Activated CD8-positive, alpha-beta memory T cell treated with anti-CD3 and anti-CD28 coated beads, Interleukin-2, amount 50 U/mL, for 1 hour (primary cell): ENCODE data around the gene SMCR8.
"Not testable (repeated sequence)": the region's sequence is repeated elsewhere in the genome, so short reads cannot be mapped to it uniquely, and the experiment has no call there.

Experiments
- DNase-seq: peaks from one replicate; pipeline ENCODE4 v3.0.0-alpha.2; 2020; ENCODE audit errors: extremely low read depth

Gene SMCR8, protein sequence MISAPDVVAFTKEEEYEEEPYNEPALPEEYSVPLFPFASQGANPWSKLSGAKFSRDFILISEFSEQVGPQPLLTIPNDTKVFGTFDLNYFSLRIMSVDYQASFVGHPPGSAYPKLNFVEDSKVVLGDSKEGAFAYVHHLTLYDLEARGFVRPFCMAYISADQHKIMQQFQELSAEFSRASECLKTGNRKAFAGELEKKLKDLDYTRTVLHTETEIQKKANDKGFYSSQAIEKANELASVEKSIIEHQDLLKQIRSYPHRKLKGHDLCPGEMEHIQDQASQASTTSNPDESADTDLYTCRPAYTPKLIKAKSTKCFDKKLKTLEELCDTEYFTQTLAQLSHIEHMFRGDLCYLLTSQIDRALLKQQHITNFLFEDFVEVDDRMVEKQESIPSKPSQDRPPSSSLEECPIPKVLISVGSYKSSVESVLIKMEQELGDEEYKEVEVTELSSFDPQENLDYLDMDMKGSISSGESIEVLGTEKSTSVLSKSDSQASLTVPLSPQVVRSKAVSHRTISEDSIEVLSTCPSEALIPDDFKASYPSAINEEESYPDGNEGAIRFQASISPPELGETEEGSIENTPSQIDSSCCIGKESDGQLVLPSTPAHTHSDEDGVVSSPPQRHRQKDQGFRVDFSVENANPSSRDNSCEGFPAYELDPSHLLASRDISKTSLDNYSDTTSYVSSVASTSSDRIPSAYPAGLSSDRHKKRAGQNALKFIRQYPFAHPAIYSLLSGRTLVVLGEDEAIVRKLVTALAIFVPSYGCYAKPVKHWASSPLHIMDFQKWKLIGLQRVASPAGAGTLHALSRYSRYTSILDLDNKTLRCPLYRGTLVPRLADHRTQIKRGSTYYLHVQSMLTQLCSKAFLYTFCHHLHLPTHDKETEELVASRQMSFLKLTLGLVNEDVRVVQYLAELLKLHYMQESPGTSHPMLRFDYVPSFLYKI

DNA sequence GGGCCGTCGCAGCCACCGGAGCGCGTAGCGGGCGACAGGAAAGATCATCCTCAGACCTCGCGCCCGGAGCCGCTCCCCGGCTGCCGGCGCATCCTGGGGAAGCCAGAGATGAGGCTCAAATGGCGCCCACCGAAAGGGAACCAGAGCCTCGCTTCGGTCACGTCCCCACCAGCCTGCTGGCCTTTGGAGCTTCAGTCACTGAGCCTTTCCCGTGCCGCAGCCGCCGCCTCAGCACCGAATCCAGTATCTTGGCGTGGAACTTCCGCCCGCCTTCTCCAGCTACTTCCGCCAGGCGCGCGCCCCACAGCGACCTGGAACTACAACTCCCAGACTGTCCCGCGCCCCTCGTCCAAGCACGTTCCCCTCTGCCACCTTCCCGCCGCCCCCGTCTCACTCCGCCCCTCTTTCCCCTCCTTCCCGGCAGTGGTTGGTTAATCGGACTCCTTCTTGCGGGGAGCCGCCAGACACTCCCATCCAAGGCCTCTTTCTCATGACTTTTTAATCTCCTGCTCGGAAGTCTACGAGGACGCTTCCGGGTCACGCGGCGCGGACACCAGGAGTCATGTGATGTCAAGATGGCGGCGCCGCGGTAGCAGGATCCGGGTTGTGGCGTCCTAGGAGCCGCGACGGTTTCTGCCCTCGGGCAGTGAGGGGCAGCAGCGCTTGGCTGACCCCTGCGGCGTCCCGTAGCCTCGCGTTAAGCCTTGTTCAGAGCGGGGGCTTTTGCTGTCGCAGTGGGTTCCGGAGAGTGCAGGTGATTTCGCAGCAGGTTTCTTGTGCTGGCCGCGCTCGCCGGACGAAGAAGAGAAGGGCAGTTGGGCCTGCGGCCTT lies at the start of gene SMCR8, which contains the start of gene TOP3A:
TSS of gene SMCR8 (plus strand) at position 563 of the 831 bp plus-strand sequence. CDS start 497 bp downstream, outside the sequence.
TSS of gene TOP3A (minus strand) at position 264 of the 831 bp plus-strand sequence. CDS start at position 48, 216 bp downstream.
- peak; percentile 91 for DNase-seq

DNA sequence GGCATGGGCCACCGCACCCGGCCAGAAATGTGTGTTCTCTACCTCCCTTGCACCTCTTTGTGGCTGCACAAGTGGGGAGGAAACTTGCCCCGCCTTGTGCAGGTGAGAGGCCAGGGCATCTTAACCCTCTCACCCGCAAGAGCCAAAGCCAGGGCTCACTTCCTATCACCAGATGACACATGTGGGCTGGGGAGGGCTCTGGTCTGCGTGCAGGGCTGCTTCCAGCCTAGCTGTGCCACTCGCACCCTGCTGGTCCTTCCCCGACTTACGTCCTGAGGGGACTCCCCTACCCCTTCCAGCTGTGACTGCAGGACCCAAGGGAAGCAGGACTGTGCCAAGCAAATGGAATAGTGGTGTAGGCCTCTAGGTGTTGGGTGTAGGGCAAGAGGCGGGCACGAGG lies 47.7 kb upstream of the SMCR8 start:
- DNase-seq = no peak

DNA sequence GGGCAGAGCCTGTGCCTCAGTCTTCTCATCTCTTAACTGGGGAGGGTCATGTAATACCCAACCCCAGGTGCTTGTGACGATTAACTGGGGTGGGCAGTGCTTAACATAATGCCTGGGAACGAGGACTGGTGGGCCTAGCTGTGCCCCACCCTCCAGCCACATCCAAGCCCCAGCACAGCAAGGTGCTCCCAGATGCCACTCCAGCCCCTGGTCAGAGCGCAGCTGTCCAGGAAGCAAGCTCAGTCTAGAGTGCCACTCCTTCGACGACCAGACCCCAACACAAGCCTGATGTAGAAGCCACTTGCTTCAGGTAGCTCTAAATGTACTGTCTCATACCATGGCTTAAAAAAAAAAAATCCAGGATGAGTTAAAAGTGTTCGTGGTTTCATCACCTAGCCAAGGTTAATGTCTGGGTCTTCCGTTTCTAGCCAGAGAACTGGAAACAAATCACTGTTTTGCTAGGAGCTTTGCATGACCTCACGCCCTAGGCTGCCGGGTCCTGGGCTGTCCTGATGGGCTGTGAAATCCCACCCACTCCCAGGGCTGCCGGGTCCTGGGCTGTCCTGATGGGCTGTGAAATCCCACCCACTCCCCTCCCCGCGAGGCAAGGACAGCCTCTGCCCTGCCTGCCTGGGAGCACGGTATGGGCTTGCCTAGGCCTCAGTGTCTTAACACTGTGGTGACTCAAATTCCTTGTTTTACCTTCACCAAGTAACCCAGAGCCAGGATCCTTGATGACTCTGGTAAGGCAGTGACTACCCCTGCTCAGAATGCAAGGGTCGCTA lies 47.0 kb upstream of the SMCR8 start:
- DNase-seq = no peak

DNA sequence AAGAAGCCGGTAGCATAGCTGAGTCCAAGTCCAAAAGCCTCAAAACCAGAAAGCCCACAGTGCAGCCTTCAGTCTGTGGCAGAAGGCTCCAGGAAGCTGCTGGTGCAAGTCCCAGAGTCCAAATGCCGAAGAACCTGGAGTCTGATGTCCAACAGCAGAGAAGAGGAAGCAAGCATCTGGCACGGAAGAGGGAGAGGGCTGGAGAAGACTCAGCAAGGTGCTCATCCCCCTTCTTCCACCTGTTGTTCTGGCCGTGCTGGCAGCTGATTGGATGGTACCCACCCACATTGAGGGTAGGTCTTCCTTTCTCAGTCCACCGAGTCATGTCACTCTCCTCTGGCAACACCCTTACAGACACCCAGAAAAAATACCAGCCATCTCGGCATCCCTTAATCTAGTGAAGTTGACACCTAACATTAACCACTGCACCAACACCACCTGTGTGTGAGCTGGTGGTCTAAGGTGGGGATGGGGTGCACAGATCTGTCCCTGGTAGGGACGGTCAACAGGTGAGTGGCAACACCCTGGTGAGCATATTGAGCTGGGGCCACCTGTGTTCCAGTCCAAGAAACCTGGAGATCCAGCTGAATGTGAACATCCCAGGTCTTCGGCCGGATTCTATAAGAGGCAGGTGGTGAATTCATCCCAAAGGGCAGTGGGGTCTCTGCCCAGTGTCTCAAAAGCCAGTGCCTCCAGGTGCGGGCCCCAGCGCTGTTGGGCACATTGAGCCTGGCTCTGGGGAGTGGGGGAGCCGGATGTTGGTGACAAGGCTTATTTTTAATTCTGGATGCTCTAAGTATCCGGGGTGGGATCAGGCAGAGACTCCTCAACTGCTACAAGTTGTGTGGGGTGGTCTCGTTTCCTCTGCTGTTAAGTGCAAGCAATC lies 44.8 kb upstream of the SMCR8 start:
- no peak for DNase-seq

DNA sequence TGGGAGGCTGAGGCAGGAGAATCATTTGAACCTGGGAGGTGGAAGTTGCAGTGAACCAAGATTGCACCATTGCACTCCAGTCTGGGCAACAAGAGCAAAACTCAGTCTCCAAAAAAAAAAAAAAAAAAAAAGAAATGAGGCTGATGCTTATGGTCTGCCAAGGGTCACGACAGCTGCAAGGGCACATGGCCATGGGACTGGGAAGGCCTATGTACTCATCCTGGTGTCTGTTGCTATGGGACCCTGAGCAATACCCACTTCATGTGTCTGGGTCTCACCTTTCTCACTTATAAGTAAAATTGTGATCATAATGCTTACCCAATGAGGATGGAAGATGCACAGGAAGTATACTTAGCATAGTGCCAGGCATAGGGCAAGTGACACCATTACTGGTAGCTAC lies 38.0 kb upstream of the SMCR8 start:
- DNase-seq = no peak

DNA sequence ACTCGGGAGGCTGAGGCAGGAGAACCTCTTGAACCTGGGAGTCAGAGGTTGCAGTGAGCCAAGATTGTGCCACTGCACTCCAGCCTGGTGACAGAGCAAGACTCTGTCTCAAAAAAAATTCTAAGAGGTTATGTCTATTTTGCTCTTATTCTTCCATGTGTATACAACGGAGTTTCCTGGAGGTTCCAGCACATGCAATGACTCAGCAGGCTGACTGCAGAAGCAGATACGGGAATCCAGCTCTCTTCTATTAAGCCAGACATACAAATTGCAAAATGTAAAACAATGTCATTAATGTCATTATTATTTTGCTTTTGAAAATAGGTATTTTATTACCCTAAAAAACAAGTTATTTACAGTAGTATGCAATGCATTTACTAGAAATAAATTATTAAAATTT lies 36.2 kb upstream of the SMCR8 start:
- DNase-seq = no peak

DNA sequence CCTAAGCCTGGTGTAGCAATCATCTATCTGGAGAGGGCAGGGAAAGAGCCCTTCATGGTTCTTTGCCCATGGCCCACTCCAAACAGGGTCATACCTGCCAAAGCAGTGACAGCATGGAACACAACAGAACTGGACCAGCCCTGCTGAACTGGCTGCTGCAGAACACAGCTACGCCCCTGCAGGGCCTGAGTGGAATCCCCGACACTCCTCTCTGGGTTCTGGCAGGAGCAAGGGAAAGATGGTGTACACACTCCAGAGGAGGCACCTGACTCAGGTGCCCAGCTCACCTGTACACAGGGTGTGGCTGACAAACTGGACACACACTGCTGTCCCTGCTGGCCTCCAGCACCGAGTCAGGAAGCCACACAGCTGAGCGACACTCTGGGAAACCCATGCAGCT lies 34.8 kb upstream of the SMCR8 start:
- no peak for DNase-seq

DNA sequence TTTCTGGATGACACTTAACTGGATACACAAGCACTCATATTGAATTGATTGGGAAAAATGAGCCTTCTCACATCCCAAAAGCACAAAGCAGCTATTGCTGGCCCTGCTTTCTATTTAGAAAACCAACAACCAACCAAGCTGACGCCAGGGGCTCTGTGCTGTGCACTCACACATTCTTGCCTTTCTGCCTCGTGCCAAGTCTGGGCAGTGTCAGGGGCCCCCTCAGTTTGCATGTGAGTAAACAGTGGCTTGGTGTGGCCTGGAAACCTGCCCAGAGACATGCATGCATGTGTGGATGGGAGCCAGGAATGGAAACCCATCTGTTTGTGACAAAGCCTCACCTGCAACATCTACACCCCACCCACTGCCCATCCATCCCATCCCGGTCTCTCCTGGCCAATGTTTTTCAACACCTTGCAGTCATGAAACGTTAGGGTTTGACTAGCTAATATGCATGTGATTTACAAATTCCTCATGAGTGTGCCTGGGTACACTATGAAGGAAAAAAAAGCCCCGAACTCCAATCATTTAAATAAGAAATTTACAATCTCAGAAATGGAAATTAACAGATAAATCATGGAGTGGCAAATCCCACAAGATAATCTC lies 34.2 kb upstream of the SMCR8 start:
- DNase-seq = no peak

DNA sequence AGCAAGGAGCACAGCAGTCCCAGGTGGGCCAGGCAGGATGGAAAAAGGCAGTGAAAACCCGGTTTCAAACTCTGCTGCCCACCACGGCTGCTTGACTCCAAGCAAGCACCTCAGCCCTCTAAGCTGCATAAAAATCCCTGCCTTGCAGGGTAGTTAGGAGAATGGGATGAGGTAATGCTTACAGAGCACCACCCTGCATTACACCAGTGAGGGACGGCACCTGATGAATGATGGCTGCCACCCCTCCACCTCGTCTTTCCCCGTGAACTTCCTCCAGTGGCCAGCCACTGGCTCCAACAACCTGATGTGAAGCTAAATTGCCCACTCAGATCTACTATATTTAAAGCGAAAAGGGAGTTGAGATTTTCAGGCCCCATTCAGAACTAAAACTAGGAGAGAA lies 33.3 kb upstream of the SMCR8 start:
- DNase-seq = no peak

DNA sequence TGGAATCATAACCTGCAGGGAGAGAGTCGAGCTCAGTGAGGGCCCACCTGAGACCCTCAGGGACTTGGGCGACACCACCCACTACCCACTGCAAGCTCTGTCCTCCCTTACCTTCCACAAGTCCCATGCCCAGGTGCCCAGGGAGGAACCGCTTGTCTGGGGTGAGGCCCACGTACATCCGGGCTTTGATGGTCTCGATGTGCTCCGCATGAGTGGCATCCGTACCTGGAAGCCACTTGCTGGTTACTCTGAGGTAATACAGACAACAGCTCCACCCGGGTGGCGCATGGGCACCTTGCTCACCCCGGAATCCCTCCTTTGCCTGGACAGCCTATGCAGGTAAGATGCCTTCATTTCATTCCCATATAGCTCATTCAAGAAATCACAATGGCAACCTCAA lies 29.8 kb upstream of the SMCR8 start:
- DNase-seq = no peak

DNA sequence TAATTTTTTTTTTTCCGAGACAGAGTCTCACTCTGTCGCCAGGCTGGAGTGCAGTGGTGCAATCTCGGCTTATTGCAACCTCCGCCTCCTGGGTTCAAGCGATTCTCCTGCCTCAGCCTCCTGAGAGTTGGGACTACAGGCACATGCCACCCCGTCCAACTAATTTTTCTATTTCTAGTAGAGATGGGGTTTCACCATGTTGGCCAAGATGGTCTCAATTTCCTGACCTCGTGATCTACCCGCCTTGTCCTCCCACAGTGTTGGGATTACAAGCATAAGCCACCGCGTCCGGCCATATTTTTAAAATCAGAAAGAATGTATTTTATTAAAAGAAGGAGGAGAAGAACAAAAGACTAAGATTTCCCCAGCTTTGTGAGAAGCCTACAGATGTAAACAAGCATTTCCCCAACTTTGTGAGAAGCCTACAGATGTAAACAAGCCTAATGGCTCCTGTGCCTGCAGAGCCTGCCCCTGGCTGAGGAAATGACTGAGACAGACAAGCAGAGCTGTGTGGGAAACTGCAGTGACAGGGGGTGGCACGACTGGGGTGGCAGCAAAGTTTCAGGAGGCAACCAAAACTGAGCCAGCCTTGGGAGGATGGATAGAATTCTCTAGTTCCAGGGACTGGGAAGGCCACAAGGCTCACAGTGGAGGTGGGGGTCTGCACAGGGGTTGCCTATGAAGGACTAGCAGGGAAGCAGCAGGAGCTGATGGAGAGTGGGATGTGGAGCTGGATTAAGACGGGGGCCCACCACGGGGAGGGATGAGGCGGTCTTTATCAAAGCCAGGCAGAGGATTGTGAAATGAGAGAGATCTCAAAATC lies 23.2 kb upstream of the SMCR8 start:
- no peak for DNase-seq

DNA sequence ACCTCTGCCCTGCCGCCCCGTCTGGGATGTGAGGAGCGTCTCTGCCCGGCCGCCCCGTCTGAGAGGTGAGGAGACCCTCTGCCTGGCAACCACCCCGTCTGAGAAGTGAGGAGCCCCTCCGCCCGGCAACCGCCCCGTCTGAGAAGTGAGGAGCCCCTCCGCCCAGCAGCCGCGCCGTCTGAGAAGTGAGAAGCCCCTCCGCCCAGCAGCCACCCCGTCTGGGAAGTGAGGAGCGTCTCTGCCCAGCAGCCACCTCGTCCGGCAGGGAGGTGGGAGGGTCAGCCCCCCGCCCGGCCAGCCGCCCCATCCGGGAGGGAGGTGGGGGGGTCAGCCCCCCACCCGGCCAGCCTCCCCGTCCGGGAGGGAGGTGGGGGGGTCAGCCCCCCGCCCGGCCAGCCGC lies 17.0 kb upstream of the SMCR8 start:
- not testable (repeated sequence) for DNase-seq

DNA sequence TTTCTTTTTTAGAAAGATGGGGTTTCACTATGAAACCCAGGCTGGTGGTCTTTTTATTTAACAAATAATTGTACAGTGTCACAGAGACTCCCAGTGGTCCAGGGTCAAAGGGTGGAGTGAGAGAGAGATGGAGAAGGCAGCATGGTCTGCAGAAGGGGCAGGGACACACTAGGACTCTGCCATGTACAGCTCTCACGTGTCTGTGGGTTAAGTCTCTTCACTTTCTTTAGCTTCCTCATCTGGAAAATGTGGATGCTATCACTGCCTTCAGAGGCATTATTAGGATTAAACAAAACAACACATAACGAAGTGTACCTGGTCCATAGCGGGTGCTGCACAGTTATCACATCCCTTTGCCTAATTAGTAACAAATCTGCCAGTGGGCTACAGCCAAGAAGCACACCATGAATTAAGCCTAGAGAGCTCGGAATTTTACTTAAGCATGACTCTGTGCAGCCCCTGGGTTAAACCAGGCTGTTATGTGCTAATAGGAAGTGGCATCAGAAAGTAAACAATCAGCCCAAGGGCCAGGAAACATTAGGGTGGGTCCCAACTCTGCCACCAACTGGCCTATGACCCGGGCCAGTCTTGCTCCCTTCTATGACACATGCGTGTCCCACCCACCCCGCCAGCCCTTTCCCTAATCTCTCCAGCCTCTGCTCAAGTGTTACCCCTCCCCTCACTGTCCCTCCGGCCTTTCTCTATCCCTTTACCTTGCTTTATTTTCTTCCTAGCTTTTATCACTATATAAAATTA lies 14.2 kb upstream of the SMCR8 start:
- no peak for DNase-seq

DNA sequence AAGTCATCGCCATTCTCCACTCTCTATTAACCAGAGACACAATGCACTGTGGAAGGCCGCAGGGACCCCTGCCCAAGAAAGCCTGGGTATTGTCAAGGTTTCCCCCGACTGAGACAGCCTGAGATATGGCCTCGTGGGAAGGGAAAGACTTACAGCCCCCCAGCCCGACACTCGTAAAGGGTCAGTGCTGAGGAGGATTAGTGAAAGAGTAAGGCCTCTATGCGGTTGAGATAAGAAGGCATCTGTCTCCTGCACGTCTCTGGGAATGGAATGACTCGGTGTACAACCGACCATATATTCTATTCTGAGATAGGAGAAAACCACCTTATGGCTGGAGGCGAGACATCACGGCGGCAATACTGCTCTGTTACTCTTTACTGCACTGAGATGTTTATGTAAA lies 11.9 kb upstream of the SMCR8 start:
- DNase-seq = not testable (repeated sequence)

DNA sequence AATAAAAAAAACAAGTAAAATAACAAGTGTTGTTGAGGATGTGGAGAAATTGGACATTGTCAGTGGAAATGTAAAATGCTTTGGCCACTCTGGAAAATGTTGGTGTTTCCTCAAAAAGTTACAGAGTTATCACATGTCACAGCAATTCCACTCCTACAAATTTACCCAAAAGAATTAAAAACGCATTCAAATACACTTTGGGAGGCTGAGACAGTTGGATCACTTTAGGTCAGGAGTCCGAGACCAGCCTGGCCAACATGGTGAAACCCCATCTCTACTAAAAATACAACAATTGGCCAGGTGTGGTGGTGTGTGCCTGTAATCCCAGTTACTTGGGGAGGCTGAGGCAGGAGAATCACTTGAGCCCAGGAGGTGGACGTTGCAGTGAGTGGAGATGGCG lies 5.9 kb upstream of the SMCR8 start:
- no peak for DNase-seq

DNA sequence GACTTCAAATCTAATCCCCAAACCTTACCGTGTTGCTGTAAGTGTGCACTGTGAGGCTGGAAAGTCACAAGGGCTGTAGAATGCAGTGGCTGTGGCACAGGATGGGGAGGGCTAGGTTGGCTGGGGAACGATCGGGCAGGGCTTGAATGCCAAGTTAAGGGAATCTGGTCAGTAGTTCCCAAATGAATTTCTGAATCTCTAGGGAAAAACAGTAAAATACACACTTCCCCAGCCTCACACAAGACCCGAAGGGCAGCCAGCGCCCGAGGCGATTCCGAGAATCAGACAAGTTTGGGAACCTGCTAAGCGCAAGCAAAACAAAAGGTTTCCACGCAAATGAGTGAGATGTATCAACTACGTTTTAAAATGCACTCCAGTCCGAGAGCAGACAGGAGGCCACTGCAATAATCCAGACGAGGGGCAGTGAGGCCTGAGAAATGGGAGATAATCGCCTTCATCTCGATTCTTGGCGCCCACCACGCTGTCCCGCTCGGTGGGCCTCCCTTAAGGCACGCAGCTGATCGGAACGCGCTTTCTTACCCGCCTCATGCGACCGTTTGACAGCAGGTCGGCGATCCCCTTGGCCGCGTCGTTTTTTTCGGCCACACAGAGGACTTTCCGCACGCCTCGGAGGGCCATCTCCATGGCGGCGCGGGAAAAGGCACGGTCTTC lies 898 bp upstream of the SMCR8 start:
- DNase-seq = no peak

DNA sequence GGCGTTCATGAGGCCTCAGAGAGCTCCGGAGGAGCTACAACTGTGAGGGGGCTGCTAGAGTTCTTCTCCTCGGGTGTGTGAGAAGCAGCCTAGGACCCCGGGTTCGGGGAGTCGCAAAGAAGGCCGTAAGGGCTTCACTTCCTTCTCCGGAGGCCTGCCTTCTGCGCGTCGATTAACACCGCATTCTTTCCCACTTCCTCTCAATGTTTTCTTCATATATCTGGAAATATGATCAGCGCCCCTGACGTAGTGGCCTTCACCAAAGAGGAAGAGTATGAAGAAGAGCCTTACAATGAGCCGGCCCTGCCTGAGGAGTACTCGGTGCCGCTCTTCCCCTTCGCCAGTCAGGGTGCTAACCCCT lies 449 bp downstream of the SMCR8 start:
- DNase-seq = no peak
